ENCODE results near the gene MCAM. TPM values are rescaled to one million over a fixed set of nuclear protein-coding genes. Genes with fewer than 3 reads are reported as not detected.
A peak's percentile ranks its signal among the peaks of the same experiment; 100 is the strongest.

MCAM gene
- total and polyA plus RNA-seq, 7 donors = 2.1 to 1,033 (median 628) TPM

- intact Hi-C loops (cut with DNase I) = no loop called here
- Histone ChIP-seq H3K4me1 (peaks cover 0 to 54% (median 48%) of the 10 kb centered on the region in 4 donors), H3K27me3 (peaks cover 0 to 9% (median 6%) of the 10 kb centered on the region in 3 donors), H3K27ac (peak overlapping the region; percentile 85 to 89 (median 88)), H3K36me3 (peaks cover 0 to 9% (median 0%) of the 10 kb centered on the region in 4 donors), H3K9me3 (no peaks in the 10 kb centered on the region), H3K4me3 (peak overlapping the region; percentile 75 to 86 (median 84))
- no peak for DNase-seq
- WGBS, 2 donors = 74 to 76% methylated on average over 15 of the region's 15 CpGs
- no peak for TF ChIP-seq EP300 (IDR thresholded peaks at IDR 0.05)
- TF ChIP-seq POLR2AphosphoS5 (IDR thresholded peaks at IDR 0.05) = no peak
- TF ChIP-seq, protein P1, sequence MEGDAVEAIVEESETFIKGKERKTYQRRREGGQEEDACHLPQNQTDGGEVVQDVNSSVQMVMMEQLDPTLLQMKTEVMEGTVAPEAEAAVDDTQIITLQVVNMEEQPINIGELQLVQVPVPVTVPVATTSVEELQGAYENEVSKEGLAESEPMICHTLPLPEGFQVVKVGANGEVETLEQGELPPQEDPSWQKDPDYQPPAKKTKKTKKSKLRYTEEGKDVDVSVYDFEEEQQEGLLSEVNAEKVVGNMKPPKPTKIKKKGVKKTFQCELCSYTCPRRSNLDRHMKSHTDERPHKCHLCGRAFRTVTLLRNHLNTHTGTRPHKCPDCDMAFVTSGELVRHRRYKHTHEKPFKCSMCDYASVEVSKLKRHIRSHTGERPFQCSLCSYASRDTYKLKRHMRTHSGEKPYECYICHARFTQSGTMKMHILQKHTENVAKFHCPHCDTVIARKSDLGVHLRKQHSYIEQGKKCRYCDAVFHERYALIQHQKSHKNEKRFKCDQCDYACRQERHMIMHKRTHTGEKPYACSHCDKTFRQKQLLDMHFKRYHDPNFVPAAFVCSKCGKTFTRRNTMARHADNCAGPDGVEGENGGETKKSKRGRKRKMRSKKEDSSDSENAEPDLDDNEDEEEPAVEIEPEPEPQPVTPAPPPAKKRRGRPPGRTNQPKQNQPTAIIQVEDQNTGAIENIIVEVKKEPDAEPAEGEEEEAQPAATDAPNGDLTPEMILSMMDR (IDR thresholded peaks at IDR 0.05) = no peak
- no peak for TF ChIP-seq POLR2A (IDR thresholded peaks at IDR 0.05)
Measured at GRCh38 chr11:119335091-119335654, 18.2 kb upstream of the MCAM start.

DNA sequence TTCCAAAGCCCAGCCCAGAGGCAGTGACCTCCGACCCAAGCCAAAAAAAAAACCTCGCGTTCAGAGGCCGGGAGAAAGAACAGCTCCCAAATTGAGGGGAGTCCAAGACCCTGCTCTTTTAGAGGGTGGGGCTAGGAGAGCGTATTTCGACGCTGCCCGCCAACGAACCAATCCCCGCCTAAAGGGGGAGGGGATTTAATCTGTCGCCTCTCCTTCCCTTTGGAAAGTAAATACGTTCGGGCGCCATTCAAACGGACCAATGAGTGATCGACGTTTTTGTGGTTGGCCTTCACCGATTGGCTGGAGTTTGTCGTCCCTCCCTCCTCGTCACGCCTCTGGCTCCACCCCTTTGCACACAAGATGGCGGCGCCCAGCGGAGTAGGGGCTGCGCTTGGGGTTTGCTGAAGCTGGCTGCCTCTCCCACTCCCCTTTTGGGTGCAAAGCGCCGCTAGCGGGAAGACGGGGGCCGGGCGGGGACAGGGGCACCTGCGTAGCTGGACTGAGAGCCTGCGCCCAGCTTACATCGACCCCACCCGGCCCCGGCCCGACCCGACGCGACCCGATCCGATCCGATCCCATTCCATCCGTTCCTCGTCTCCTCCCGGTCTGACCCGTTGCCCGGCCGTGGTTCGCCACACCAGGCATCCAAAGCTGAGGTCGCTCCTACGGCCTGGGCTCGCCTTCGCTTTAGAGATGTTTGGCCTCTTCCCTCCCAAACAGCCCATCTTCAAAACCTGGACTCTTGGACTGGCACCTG lies 17.4 kb upstream of the MCAM start, which contains the start of gene RNF26:
RNF26 (plus strand) TSS at position 354 of the 757 bp plus-strand sequence. CDS start 596 bp downstream, outside the sequence.
- intact Hi-C loops (cut with DNase I) = no loop called here

GRCh38 chr11:119332111-119332765 lies 15.3 kb upstream of the MCAM start:
- peaks cover 0 to 9% (median 0%) of the 10 kb centered on the region in 4 donors for H3K36me3 ChIP-seq
- peaks cover 0 to 26% (median 20%) of the 10 kb centered on the region in 4 donors for H3K4me1 ChIP-seq
- 79 to 80% methylated on average over 4 of the region's 4 CpGs for WGBS, 2 donors
- no peak overlapping the region for H3K4me3 ChIP-seq
- intact Hi-C loops (cut with DNase I) = no loop called here
- no peak for TF ChIP-seq EP300 (IDR thresholded peaks at IDR 0.05)
- TF ChIP-seq, protein P1 (IDR thresholded peaks at IDR 0.05) = no peak
- TF ChIP-seq POLR2A (IDR thresholded peaks at IDR 0.05) = no peak
- TF ChIP-seq POLR2AphosphoS5 (IDR thresholded peaks at IDR 0.05) = no peak
- H3K9me3 ChIP-seq = no peaks in the 10 kb centered on the region
- H3K27ac ChIP-seq = no peak overlapping the region
- no peaks in the 10 kb centered on the region for H3K27me3 ChIP-seq
- no peak for DNase-seq

More for the DNA sequence above, 17.4 kb upstream of the MCAM start, which contains the start of gene RNF26:
- DNase-seq = peak; percentile 99
- H3K27me3 ChIP-seq = peaks cover 0 to 1% (median 0%) of the 10 kb centered on the region in 3 donors
- WGBS, 2 donors = 0% methylated on average over 54 of the region's 54 CpGs
- peaks cover 0 to 9% (median 0%) of the 10 kb centered on the region in 4 donors for H3K36me3 ChIP-seq
- peak within 1 kb of the TSS; percentile 75 to 86 (median 84) for H3K4me3 ChIP-seq
- peak within 1 kb of the TSS; percentile 85 to 89 (median 88) for H3K27ac ChIP-seq
- no peaks in the 10 kb centered on the region for H3K9me3 ChIP-seq
- TF ChIP-seq EP300 (IDR thresholded peaks at IDR 0.05) = no peak
- peak; percentile 75 to 94 (median 86) for TF ChIP-seq POLR2AphosphoS5 (IDR thresholded peaks at IDR 0.05)
- peak; percentile 47 to 60 for TF ChIP-seq POLR2A (IDR thresholded peaks at IDR 0.05)
- TF ChIP-seq, protein P1 (IDR thresholded peaks at IDR 0.05) = no peak
- H3K4me1 ChIP-seq = peaks cover 0 to 46% (median 39%) of the 10 kb centered on the region in 4 donors

DNA sequence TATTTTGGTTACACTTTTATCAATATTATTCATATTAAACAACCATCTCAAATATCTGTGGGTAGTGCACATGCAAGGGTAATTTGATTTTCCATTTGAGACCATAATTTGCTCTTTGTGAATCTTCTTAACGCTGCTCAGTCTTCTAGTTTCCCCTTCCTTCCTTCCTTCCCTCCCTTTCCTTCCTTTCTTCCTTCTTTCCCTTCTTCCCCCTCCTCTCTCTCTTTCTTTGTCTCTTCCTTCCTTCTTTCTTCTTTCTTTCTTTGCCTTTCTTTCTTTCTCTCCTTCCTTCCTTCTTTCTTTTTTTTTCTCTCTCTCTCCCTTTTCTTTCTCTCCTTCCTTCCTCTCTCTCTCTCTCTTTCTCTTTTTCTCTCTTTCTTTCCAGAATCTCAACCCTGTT lies 13.3 kb upstream of the MCAM start:
- peaks cover 0 to 7% (median 5%) of the 10 kb centered on the region in 4 donors for H3K4me1 ChIP-seq
- H3K27ac ChIP-seq = no peak overlapping the region
- intact Hi-C loops (cut with DNase I) = no loop called here
- no peak overlapping the region for H3K4me3 ChIP-seq
- H3K36me3 ChIP-seq = no peaks in the 10 kb centered on the region
- 51 to 70% methylated on average over 1 of the region's 1 CpG for WGBS, 2 donors
- H3K27me3 ChIP-seq = no peaks in the 10 kb centered on the region
- DNase-seq = no peak
- H3K9me3 ChIP-seq = no peaks in the 10 kb centered on the region
- TF ChIP-seq POLR2AphosphoS5 (IDR thresholded peaks at IDR 0.05) (no peak), EP300 (IDR thresholded peaks at IDR 0.05) (no peak), POLR2A (IDR thresholded peaks at IDR 0.05) (no peak)
- TF ChIP-seq, protein P1 (IDR thresholded peaks at IDR 0.05) = no peak
